ENCODE results near the gene IGLL1. TPM values are rescaled to one million over a fixed set of nuclear protein-coding genes. Genes with fewer than 3 reads are reported as not detected.
"Not testable (repeated sequence)": the region's sequence is repeated elsewhere in the genome, so short reads cannot be mapped to it uniquely, and the experiment has no call there.

Gene IGLL1
- total RNA-seq, 3 donors from 2014 or later, result not detected

DNA sequence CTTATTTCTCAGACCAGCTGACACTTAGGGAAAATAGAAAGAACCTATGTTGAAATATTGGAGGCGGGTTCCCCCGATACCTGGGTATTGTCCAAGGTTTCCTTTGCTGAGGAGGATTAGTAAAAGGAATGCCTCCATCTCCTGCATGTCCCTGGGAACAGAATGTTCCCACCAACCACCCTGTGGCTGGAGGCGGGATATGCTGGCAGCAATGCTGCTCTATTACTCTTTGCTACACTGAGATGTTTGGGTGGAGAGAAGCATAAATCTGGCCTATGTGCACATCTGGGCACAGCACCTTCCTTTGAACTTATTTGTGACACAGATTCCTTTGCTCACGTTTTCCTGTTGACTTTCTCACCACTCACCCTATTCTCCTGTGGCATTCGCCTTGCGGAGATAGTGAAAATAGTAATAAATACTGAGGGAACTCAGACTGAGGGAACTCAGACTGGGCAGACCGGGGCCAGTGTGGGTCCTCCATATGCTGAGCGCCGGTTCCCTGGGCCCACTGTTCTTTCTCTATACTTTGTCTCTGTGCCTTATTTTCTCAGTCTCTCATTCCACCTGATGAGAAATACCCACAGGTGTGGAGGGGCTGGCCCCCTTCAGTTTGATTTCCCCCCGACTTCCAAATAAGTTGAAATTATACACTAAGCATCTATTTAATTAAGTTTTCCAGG, 32.1 kb downstream of the IGLL1 start:
- ATAC-seq (no peak), DNase-seq (no peak)
- Mint-ChIP-seq H3K4me1 (ENCODE audit: low read depth) (no peaks in the 10 kb centered on the region), H3K9me3 (peaks cover 12% of the 10 kb centered on the region), H3K4me3 (no peak overlapping the region), H3K27me3 (ENCODE audit: low read depth) (no peaks in the 10 kb centered on the region), H3K36me3 (ENCODE audit: insufficient read depth) (no peaks in the 10 kb centered on the region)

DNA sequence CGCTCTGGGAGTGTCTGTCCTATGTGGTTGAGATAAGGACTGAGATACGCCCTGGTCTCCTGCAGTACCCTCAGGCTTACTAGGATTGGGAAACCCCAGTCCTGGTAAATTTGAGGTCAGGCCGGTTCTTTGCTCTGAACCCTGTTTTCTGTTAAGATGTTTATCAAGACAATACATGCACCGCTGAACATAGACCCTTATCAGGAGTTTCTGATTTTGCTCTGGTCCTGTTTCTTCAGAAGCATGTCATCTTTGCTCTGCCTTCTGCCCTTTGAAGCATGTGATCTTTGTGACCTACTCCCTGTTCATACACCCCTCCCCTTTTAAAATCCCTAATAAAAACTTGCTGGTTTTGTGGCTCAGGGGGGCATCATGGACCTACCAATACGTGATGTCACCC, 32.7 kb downstream of the IGLL1 start:
- DNase-seq; H3K36me3 Mint-ChIP-seq (ENCODE audit: insufficient read depth); H3K4me3 Mint-ChIP-seq; H3K27me3 Mint-ChIP-seq (ENCODE audit: low read depth); H3K4me1 Mint-ChIP-seq (ENCODE audit: low read depth); ATAC-seq: not testable (repeated sequence)
- H3K9me3 Mint-ChIP-seq, result peaks cover 12% of the 10 kb centered on the region

DNA sequence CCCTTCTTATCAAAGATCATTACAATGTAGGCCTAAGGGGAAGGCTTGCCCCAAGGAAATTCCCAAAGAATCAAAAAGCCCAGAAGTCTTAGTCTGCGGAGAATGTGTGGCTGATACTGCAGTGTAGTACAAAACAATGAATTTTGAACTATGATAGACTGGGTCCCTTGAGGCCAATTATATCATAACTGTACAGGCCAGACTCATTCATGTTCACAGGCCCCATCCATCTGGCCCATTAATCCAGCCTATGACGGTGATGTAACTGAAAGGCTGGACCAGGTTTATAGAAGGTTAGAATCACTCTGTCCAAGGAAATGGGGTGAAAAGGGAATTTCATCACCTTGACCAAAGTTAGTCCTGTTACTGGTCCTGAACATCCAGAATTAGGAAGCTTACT, 35.2 kb downstream of the IGLL1 start:
- Mint-ChIP-seq H3K9me3 (peaks cover 12% of the 10 kb centered on the region), H3K36me3 (ENCODE audit: insufficient read depth) (no peaks in the 10 kb centered on the region), H3K4me1 (ENCODE audit: low read depth) (no peaks in the 10 kb centered on the region), H3K4me3 (no peak overlapping the region), H3K27me3 (ENCODE audit: low read depth) (peaks cover 4% of the 10 kb centered on the region)
- no peak for ATAC-seq
- no peak for DNase-seq

DNA sequence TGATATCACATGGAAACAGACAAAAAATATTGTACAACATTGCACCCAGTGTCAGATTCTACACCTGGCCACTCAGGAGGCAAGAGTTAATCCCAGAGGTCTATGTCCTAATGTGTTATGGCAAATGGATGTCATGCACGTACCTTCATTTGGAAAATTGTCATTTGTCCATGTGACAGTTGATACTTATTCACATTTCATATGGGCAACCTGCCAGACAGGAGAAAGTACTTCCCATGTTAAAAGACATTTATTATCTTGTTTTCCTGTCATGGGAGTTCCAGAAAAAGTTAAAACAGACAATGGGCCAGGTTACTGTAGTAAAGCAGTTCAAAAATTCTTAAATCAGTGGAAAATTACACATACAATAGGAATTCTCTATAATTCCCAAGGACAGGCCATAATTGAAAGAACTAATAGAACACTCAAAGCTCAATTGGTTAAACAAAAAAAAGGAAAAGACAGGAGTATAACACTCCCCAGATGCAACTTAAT, 36.5 kb downstream of the IGLL1 start:
- not testable (repeated sequence) for DNase-seq; H3K4me1 Mint-ChIP-seq (ENCODE audit: low read depth); ATAC-seq; H3K36me3 Mint-ChIP-seq (ENCODE audit: insufficient read depth); H3K27me3 Mint-ChIP-seq (ENCODE audit: low read depth); H3K4me3 Mint-ChIP-seq
- peaks cover 12% of the 10 kb centered on the region for H3K9me3 Mint-ChIP-seq

DNA sequence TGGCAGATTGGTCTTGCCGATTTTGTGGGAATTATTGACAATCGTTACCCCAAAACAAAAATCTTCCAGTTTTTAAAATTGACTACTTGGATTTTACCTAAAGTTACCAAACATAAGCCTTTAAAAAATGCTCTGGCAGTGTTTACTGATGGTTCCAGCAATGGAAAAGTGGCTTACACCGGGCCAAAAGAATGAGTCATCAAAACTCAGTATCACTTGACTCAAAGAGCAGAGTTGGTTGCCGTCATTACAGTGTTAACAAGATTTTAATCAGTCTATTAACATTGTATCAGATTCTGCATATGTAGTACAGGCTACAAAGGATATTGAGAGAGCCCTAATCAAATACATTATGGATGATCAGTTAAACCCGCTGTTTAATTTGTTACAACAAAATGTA, 37.2 kb downstream of the IGLL1 start:
- DNase-seq (no peak), ATAC-seq (no peak)
- Mint-ChIP-seq H3K4me1 (ENCODE audit: low read depth) (peaks cover 8% of the 10 kb centered on the region), H3K36me3 (ENCODE audit: insufficient read depth) (no peaks in the 10 kb centered on the region), H3K4me3 (no peak overlapping the region), H3K9me3 (peaks cover 7% of the 10 kb centered on the region), H3K27me3 (ENCODE audit: low read depth) (peaks cover 4% of the 10 kb centered on the region)

DNA sequence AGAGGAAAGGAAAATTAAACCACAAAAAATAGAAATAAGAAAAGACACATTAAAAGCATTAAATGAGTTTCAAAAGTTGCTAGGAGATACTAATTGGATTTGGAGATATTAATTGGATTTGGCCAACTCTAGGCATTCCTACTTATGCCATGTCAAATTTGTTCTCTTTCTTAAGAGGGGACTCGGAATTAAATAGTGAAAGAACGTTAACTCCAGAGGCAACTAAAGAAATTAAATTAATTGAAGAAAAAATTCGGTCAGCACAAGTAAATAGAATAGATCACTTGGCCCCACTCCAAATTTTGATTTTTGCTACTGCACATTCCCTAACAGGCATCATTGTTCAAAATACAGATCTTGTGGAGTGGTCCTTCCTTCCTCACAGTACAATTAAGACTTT, 37.7 kb downstream of the IGLL1 start:
- not testable (repeated sequence) for H3K4me3 Mint-ChIP-seq; H3K9me3 Mint-ChIP-seq; ATAC-seq; H3K4me1 Mint-ChIP-seq (ENCODE audit: low read depth); H3K27me3 Mint-ChIP-seq (ENCODE audit: low read depth); H3K36me3 Mint-ChIP-seq (ENCODE audit: insufficient read depth); DNase-seq

DNA sequence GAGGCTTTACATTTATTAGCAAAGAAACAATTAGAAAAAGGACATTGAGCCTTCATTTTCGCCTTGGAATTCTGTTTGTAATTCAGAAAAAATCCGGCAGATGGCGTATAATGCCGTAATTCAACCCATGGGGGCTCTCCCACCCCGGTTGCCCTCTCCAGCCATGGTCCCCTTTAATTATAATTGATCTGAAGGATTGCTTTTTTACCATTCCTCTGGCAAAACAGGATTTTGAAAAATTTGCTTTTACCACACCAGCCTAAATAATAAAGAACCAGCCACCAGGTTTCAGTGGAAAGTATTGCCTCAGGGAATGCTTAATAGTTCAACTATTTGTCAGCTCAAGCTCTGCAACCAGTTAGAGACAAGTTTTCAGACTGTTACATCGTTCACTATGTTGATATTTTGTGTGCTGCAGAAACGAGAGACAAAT, 38.2 kb downstream of the IGLL1 start:
- not testable (repeated sequence) for H3K4me3 Mint-ChIP-seq; H3K36me3 Mint-ChIP-seq (ENCODE audit: insufficient read depth); H3K4me1 Mint-ChIP-seq (ENCODE audit: low read depth); DNase-seq; ATAC-seq; H3K27me3 Mint-ChIP-seq (ENCODE audit: low read depth); H3K9me3 Mint-ChIP-seq

DNA sequence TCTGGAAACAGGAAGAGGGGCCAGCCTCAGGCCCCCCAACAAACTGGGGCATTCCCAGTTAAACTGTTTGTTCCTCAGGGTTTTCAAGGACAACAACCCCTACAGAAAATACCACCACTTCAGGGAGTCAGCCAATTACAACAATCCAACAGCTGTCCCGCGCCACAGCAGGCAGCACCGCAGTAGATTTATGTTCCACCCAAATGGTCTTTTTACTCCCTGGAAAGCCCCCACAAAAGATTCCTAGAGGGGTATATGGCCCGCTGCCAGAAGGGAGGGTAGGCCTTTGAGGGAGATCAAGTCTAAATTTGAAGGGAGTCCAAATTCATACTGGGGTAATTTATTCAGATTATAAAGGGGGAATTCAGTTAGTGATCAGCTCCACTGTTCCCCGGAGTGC, 39.3 kb downstream of the IGLL1 start:
- not testable (repeated sequence) for H3K9me3 Mint-ChIP-seq, ATAC-seq

DNA sequence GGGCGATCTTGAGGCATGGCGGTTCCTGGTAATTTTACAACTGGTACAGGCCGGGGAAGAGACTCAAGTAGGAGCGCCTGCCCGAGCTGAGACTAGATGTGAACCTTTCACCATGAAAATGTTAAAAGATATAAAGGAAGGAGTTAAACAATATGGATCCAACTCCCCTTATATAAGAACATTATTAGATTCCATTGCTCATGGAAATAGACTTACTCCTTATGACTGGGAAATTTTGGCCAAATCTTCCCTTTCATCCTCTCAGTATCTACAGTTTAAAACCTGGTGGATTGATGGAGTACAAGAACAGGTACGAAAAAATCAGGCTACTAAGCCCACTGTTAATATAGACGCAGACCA, 40.3 kb downstream of the IGLL1 start:
- not testable (repeated sequence) for H3K9me3 Mint-ChIP-seq; ATAC-seq; H3K27me3 Mint-ChIP-seq (ENCODE audit: low read depth); H3K36me3 Mint-ChIP-seq (ENCODE audit: insufficient read depth); H3K4me1 Mint-ChIP-seq (ENCODE audit: low read depth); H3K4me3 Mint-ChIP-seq; DNase-seq

More for the DNA sequence above, 39.3 kb downstream of the IGLL1 start:
- H3K27me3 Mint-ChIP-seq (ENCODE audit: low read depth); H3K36me3 Mint-ChIP-seq (ENCODE audit: insufficient read depth); DNase-seq; H3K4me3 Mint-ChIP-seq; H3K4me1 Mint-ChIP-seq (ENCODE audit: low read depth): not testable (repeated sequence)

DNA sequence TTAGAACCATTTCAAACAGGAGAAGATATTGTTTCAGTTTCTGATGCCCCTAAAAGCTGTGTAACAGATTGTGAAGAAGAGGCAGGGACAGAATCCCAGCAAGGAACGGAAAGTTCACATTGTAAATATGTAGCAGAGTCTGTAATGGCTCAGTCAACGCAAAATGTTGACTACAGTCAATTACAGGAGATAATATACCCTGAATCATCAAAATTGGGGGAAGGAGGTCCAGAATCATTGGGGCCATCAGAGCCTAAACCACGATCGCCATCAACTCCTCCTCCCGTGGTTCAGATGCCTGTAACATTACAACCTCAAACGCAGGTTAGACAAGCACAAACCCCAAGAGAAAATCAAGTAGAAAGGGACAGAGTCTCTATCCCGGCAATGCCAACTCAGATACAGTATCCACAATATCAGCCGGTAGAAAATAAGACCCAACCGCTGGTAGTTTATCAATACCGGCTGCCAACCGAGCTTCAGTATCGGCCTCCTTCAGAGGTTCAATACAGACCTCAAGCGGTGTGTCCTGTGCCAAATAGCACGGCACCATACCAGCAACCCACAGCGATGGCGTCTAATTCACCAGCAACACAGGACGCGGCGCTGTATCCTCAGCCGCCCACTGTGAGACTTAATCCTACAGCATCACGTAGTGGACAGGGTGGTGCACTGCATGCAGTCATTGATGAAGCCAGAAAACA, 40.8 kb downstream of the IGLL1 start:
- DNase-seq (peak; percentile 62), ATAC-seq (peak; percentile 97 to 99)
- peaks cover 4% of the 10 kb centered on the region for H3K27me3 Mint-ChIP-seq (ENCODE audit: low read depth)
- H3K4me3 Mint-ChIP-seq, result peak overlapping the region; percentile 54
- H3K9me3 Mint-ChIP-seq, result no peaks in the 10 kb centered on the region
- H3K4me1 Mint-ChIP-seq (ENCODE audit: low read depth), result peaks cover 8% of the 10 kb centered on the region
- no peaks in the 10 kb centered on the region for H3K36me3 Mint-ChIP-seq (ENCODE audit: insufficient read depth)

DNA sequence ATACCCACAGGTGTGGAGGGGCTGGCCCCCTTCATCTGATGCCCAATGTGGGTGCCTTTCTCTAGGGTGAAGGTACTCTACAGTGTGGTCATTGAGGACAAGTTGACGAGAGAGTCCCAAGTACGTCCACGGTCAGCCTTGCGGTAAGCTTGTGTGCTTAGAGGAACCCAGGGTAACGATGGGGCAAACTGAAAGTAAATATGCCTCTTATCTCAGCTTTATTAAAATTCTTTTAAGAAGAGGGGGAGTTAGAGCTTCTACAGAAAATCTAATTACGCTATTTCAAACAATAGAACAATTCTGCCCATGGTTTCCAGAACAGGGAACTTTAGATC, 41.4 kb downstream of the IGLL1 start:
- not testable (repeated sequence) for H3K27me3 Mint-ChIP-seq (ENCODE audit: low read depth); H3K4me3 Mint-ChIP-seq; H3K4me1 Mint-ChIP-seq (ENCODE audit: low read depth); DNase-seq; H3K36me3 Mint-ChIP-seq (ENCODE audit: insufficient read depth); H3K9me3 Mint-ChIP-seq; ATAC-seq

DNA sequence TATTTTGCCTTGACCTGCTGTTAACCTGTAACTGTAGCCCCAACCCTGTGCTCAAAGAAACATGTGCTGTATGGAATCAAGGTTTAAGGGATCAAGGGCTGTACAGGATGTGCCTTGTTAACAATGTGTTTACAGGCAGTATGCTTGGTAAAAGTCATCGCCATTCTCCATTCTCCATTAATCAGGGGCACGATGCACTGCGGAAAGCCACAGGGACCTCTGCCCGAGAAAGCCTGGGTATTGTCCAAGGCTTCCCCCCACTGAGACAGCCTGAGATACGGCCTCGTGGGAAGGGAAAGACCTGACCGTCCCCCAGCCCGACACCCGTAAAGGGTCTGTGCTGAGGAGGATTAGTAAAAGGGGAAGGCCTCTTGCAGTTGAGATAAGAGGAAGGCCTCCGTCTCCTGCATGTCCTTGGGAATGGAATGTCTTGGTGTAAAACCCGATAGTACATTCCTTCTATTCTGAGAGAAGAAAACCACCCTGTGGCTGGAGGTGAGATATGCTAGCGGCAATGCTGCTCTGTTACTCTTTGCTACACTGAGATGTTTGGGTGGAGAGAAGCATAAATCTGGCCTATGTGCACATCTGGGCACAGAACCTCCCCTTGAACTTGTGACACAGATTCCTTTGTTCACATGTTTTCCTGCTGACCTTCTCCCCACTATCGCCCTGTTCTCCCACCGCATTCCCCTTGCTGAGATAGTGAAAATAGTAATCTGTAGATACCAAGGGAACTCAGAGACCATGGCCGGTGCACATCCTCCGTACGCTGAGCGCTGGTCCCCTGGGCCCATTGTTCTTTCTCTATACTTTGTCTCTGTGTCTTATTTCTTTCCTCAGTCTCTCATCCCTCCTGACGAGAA, 42.0 kb downstream of the IGLL1 start:
- not testable (repeated sequence) for H3K4me3 Mint-ChIP-seq; ATAC-seq; DNase-seq; H3K27me3 Mint-ChIP-seq (ENCODE audit: low read depth); H3K9me3 Mint-ChIP-seq; H3K4me1 Mint-ChIP-seq (ENCODE audit: low read depth); H3K36me3 Mint-ChIP-seq (ENCODE audit: insufficient read depth)

DNA sequence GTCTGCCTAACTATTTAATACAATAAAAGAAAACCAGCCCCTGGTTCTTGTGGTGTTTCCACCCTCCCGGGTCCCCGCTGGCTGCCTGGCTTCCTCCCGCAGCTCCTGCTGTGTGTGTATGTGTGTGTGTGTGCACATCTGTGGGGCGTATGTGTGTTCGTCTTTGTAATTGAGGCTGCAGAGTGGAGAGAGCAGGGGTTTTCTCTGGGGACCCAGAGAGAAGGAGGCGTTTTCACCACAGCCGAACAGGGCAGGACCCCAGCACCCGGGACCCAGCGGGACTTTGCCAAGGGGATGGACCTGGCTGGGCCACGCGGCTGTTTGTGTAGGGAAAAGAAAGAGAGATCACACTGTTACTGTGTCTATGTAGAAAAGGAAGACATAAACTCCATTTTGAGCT, 42.7 kb downstream of the IGLL1 start:
- peaks cover 8% of the 10 kb centered on the region for H3K4me1 Mint-ChIP-seq (ENCODE audit: low read depth)
- ATAC-seq (no peak), DNase-seq (no peak)
- no peaks in the 10 kb centered on the region for H3K36me3 Mint-ChIP-seq (ENCODE audit: insufficient read depth)
- no peak overlapping the region for H3K4me3 Mint-ChIP-seq
- H3K9me3 Mint-ChIP-seq, result no peaks in the 10 kb centered on the region
- peaks cover 4% of the 10 kb centered on the region for H3K27me3 Mint-ChIP-seq (ENCODE audit: low read depth)

DNA sequence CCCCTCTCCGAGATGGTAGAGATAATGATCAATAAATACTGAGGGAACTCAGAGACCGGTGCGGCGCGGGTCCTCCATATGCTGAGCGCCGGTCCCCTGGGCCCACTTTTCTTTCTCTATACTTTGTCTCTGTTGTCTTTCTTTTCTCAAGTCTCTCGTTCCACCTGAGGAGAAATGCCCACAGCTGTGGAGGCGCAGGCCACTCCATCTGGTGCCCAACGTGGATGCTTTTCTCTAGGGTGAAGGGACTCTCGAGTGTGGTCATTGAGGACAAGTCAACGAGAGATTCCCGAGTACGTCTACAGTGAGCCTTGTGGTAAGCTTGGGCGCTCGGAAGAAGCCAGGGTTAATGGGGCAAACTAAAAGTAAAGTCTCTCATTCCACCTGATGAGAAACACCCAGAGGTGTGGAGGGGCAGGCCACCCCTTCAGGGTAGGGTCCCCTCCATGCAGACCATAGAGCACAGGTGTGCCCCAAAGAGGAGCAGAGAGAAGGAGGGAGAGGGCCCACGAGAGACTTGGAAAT, 43.2 kb downstream of the IGLL1 start:
- ATAC-seq (no peak), DNase-seq (no peak)
- Mint-ChIP-seq H3K36me3 (ENCODE audit: insufficient read depth) (no peaks in the 10 kb centered on the region), H3K9me3 (no peaks in the 10 kb centered on the region), H3K4me1 (ENCODE audit: low read depth) (peaks cover 8% of the 10 kb centered on the region), H3K27me3 (ENCODE audit: low read depth) (peaks cover 5% of the 10 kb centered on the region), H3K4me3 (no peak overlapping the region)

Measured in activated T-cell treated with anti-CD3 and anti-CD28 coated beads, Interleukin-2, amount 50 U/mL, for 4 hours (primary cell).